HT-29 (cell line): ENCODE results near the gene RASSF10. TPM values are rescaled to one million over a fixed set of nuclear protein-coding genes. Genes with fewer than 3 reads are reported as not detected.
"Not testable (repeated sequence)": the region's sequence is repeated elsewhere in the genome, so short reads cannot be mapped to it uniquely, and the experiment has no call there.

Source experiments
- DNase-seq: peaks from one replicate; pipeline ENCODE4 v3.0.0-alpha.2; 2015; ENCODE audit warnings: low spot score
- total RNA-seq: library from RNA; depleted of rRNA; stranded (reverse); fragments of >200 nt; shearing (Covaris generic); gene quantifications from 2 replicates; pipeline ENCODE4 v1.2.3, GENCODE V29; 2014

The RASSF10 gene
- total RNA-seq, 1 experiment from 2014 or later, result 33.8 TPM

- DNase-seq, result no peak
Measured at GRCh38 chr11:13019313-13019712, 10.2 kb downstream of the RASSF10 start.

GRCh38 chr11:13023423-13023822, 14.3 kb downstream of the RASSF10 start:
- no peak for DNase-seq

DNA sequence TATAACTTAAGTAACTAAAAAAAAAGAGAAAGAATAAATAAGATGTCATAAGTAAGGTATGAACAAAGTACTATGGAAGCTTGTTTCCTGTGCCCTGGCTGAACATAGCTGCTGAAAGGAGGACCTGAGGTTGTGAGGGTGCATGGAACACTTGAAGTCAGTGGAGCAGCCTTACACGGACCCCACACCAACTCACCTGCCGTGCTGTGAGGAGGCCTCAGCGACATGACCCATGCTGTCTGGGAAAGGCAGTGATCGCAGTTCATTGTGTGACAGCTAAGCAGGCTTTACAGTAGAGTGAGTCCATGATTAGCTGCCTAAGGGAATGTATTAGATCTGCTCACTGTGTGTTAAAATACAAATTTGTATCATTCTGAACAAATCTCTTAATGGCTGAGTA, 17.6 kb downstream of the RASSF10 start:
- no peak for DNase-seq

DNA sequence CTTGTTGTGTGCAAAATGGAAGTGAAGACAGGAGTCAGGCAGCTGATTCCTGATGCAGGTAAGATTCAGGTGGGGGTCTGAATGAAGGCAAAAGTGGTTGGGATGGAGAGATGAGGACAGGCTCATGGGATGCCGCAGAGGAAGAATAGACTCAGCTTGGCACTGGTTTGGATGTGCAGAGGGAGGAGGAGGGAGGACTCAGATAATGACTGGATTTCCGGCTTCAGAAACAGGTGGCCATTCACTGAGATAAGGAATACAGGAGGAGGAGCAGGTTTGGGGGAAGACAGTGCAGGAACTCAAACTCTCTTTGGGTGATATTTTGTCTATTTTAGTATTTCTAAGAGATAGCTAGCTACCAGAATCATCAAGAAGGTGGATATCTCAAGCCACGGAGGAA, 19.2 kb downstream of the RASSF10 start:
- no peak for DNase-seq

DNA sequence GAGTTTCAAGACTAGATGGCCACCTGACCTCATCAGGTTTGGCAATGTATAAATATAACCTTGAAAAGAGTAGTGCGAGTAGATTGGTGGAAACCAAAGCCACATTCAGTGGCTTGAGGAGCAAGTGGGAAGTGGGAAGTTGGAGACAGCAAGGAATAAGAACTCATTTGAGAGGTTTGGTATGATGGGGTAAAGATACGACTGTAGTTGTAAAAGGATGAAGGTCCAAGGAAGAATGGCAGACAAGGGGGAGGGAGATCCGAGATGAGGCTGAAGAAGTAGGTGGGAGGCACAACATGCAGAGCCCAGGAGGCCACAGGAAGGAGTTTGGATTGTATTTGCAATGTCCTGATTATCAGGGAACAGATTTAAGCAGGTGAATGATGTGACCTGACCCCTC, 20.8 kb downstream of the RASSF10 start:
- no peak for DNase-seq

DNA sequence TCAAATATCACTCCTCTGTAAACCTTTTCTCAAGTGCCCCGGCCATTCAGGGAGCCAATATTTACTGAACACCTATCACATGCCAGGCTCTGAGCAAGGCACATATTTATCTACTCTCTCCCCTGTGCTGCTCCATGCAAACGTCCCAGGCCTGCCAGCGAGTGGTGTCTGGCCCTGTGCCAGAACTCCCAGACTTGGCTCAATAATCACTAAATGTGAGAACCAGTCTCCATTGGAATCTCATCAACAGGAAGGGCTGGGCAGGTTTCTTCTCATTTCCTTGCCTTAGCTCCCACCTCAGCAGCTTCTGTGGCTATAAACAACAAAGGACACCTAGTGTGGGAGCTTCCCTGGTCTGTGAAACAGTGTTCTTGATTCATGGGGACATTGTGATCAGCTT, 21.7 kb downstream of the RASSF10 start:
- peak; percentile 67 for DNase-seq

GRCh38 chr11:13031349-13031748, 22.2 kb downstream of the RASSF10 start:
- no peak for DNase-seq

DNA sequence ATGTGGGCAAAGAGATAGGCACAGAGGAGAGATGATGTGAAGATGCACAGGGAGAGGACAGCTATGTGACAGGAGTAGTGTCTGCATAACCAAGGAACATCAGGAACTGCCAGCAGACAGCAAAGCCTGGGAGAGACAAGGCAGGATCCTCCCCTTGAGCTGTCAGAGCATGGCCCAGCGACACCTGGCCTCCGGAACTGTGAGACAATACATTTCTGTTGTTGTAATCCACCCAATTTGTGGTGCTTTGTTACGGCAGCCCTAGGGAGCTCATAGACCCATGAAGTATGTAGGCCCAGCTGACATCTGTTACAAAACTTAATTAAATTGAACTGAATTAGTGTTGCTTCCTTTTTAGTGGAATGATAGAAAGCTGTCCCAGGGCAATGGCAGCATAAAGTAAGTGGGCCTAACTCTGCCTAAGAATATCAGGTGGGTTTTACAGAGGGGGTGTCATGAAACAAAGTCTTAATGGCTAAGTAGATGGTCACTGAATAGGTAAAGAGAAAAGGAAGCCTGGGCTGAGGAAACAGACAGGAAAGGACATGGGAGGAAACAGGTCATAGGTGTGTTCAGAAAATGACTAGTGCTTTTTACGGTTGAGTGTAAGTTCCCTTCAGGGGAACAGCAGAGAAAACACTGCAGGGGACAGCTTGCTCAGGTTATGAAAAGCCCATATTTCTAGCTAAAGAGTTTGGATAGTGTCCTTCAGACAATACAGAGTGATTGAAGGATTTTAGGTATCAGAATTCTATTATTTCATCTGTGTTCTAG, 24.8 kb downstream of the RASSF10 start:
- DNase-seq, result no peak

GRCh38 chr11:13035711-13036110, 26.6 kb downstream of the RASSF10 start:
- DNase-seq, result no peak

- DNase-seq, result no peak
Measured at GRCh38 chr11:13036235-13036634, 27.1 kb downstream of the RASSF10 start.

DNA sequence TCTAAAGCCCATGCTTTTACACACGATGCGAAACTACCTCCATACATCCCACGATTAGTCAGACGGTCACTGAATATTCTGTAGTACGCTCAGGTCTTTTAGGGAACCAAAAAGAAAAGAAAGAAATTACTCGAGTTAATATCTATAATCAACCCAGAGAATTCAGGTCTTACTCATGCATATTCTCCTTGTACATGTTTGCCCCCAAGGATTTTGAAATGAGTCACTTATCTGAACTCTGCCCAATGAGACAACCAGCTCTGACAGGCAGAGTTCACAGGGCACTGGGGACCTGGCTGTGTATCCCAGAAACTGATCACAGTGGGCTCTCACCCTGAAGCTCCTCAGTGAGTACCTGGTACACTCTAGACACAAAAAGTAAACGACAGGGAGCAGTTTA, 29.2 kb downstream of the RASSF10 start:
- peak; percentile 26 for DNase-seq

DNA sequence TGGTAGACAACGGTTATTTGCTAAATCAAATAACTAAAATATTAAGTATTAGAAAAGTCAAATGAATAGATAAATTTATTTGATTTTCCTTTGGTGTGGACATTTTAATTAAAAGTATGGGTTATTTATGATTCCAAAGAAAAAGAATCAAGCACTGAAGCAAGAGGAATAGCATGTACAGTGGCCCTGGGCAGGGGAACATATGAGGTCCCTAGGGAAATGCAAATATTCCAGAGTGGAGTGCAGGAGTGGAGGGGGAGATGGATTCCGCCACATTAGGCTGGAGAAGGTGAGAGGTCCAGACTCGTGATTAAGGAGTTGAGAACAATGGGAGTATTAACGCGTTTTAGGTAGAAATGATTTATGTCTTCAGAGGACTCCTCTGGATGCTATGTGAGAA, 30.0 kb downstream of the RASSF10 start:
- no peak for DNase-seq

DNA sequence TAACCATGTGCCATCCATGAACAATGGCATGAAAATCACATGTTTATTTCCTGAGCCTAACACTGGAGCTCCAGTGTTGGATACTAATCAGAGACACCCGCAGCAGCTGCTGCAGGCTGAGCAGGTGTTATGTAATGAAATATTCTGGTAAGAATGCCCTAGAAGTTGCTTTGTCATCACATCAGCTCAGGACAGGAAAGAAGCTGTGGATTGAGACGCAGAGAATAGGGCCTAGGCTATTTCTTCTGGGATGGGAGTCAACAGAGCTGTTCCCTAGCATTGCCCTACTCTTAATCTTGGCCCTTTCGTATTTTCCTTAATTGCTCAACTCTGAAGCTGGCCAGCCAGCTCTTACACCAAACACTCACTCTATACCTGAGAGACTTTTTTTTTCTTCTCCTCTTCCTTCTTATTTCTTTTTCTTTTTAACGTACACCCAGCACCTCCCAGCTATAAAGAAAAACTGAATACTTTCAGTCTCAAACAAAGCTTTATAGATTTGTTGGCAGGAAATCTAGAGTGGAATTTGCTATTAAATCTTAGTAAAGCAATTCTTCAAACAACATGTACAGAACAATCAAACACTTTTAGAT, 31.9 kb downstream of the RASSF10 start:
- peak; percentile 64 for DNase-seq

DNA sequence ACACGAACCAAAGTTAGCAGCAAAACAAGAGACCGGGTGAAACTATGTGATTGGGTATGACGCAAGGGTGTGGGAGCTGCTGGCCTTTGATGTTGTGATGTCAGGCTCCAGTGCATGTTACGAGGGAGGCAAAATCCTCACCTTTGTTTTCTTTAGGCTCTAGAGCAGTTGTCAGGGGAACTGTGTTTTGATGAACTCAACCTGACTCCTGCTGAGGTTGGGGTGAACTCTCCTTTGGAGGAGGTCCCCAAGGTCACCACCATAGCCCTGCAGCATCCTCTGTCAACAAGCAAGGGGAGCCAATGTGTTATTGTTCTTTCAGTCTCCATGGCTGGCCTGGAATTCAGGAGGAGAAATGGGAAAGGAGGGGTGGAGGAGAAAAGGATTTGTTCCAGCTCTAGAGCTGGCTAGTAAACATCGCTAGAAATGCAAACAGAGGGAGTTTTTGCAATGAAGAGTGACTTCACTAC, 33.8 kb downstream of the RASSF10 start:
- DNase-seq, result peak; percentile 73

DNA sequence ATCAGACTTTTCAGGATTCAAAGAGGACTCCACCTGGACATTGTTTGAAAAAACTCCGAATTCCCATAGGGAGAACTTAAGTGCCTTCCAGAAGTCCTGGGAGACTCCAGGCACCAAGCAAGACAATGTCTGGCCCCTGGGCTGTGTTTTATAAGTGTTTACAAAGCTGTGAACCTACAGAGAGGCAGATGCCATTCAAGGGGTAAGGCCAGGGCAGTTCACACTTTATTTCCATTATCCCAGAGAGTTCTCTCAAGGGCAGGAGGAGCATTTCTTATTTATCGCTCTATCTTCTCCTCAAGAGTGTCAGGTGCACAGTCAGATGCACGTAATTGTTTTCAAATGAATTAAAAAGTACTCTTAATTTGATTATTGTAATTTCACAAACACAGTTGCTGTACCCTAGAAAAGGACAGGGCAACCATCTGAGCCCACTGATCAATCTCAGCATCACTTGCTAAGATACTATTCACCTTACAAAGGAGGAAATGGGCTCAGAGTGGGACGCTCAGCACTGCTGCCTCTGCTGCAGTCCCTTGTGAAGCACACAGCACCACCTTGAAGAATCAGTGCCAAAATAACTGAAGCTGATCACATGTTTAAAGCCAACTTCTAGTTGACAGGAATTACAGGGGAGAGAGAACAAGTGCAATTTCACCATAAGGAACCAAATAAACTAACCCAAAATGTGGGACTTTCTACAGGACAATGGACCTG, 35.0 kb downstream of the RASSF10 start:
- no peak for DNase-seq

DNA sequence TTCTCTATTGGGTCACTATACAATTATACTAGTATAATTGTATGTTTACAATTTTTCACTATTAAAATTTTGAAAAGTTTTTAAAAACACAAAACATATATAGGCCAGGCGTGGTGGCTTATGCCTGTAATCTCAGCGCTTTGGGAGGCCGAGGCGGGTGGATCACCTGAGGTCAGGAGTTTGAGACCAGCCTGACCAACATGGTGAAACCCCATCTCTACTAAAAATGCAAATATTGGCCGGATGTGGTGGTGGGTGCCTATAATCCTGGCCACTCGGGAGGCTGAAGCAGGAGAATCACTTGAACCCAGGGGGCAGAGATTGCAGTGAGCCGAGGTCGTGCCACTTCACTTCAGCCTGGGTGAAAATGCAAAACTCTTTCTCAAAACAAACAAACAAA, 36.0 kb downstream of the RASSF10 start:
- DNase-seq, result not testable (repeated sequence)

GRCh38 chr11:13045734-13046133, 36.6 kb downstream of the RASSF10 start:
- DNase-seq, result no peak

DNA sequence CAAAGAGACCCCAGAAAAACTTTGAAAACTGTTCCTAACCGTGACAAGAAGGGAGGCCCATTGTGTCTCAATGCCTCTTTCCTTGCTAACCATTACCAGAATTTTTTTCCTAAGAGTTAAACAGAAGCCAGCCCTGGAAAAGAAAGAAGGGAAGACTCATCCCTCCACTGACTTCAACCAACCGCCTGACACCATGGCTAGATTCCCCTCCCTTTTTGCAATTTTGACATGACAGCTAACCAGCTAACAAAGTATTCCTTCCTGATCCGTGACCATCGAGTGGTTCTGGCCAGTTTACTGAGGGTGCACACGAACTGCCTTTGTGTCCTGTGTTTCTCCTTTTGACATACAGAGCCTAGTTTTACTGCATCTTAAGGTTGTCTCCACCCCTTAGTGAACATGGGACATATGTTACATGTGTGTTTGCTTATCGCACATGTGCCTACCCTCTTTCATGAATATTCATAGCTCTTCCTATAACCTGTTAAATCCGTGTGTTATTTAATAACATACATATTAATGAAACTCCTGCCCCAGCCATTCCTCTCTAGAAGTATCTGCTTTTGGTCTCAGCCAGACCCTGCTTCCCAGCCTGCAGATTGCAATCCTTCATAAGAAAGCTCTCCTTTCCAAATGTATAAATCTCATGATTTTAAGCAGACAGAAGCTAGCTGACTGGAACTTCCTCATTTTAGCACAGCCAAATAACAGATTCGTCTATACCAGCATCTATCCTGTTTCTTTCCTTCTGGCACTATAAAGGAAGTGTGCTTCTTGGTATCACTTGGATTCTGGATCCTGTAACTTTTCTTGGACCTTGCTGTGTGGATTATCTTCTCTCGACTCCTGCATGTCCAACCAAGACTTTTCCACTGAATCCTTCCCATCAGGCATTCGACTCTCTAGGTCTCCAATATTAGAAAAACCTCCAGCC, 37.8 kb downstream of the RASSF10 start:
- DNase-seq, result no peak

GRCh38 chr11:13047884-13048283, 38.8 kb downstream of the RASSF10 start:
- DNase-seq, result no peak

DNA sequence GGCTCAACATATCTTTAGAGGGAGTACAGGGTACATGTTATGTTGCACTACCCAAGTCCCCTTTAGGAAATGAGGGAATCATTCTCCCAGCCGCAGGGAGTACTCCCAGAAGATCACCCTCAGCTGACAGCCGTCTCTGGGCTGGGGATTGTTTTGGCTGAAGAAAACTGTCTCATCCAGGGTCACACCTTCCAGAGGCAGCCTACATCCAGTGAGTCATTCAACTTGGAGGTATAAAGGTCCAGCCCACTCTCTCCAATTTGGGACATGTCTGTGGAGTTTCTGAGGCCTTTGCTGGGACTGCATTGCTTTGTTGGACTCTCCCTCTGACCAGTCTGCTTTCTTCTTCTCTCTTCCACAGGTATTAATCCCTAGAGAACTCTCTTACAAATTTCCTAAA, 42.1 kb downstream of the RASSF10 start:
- no peak for DNase-seq

GRCh38 chr11:13052130-13052571, 43.0 kb downstream of the RASSF10 start:
- peak; percentile 90 for DNase-seq
